MM.1S (cell line): ENCODE results near the gene OGFOD1.

Source experiments
- DNase-seq: peaks from one replicate; pipeline ENCODE4 v3.0.0-alpha.2; 2015
- H2AFZ ChIP-seq: fragments of 300-600 bp; sonication (generic); 2 replicates; pipeline ENCODE4 v1.6.0; 2016; ENCODE audit warnings: antibody characterized with exemption, low read length
- H3F3A ChIP-seq: fragments of 300-600 bp; sonication (generic); 2 replicates; pipeline ENCODE4 v1.6.1; 2016; ENCODE audit warnings: mild to moderate bottlenecking, antibody characterized with exemption, low read length, moderate library complexity, mixed read lengths; ENCODE audit not compliant: insufficient read depth
- H3K27ac ChIP-seq: fragments of 300-600 bp; sonication (generic); 2 replicates; pipeline ENCODE4 v1.5.1; 2016; ENCODE audit warnings: mild to moderate bottlenecking, low read length
- H3K27me3 ChIP-seq: fragments of 300-600 bp; sonication (generic); replicated peaks from 2 replicates; pipeline ENCODE4 v1.6.0; 2016; ENCODE audit warnings: low read length; ENCODE audit not compliant: insufficient read depth
- H3K36me3 ChIP-seq: fragments of 300-600 bp; sonication (generic); replicated peaks from 2 replicates; pipeline ENCODE4 v1.6.1; 2016; ENCODE audit warnings: mild to moderate bottlenecking, low read length, mixed read lengths; ENCODE audit not compliant: insufficient read depth
- H3K4me1 ChIP-seq: fragments of 300-600 bp; sonication (generic); 2 replicates; pipeline ENCODE4 v1.6.1; 2016; ENCODE audit warnings: low read length, mixed read lengths
- H3K4me2 ChIP-seq: fragments of 300-600 bp; sonication (generic); 2 replicates; pipeline ENCODE4 v1.6.0; 2016; ENCODE audit warnings: low read depth, low read length
- H3K4me3 ChIP-seq: fragments of 300-600 bp; sonication (generic); 2 replicates; pipeline ENCODE4 v1.5.1; 2016; ENCODE audit warnings: low read length, mixed read lengths
- H3K79me2 ChIP-seq: fragments of 300-600 bp; sonication (generic); 2 replicates; pipeline ENCODE4 v1.6.1; 2016; ENCODE audit warnings: mixed run types, low read length, mixed read lengths
- H3K9ac ChIP-seq: fragments of 300-600 bp; sonication (generic); 2 replicates; pipeline ENCODE4 v1.6.1; 2016; ENCODE audit warnings: low read length, mixed read lengths
- H3K9me2 ChIP-seq: fragments of 300-600 bp; sonication (generic); replicated peaks from 2 replicates; pipeline ENCODE4 v1.6.1; 2016; ENCODE audit warnings: mild to moderate bottlenecking, low read length, mixed read lengths; ENCODE audit not compliant: insufficient read depth
- H3K9me3 ChIP-seq: fragments of 300-600 bp; sonication (generic); replicated peaks from 2 replicates; pipeline ENCODE4 v1.6.1; 2016; ENCODE audit warnings: mild to moderate bottlenecking, low read length, mixed read lengths; ENCODE audit not compliant: insufficient read depth
- H4K20me1 ChIP-seq: fragments of 300-600 bp; sonication (generic); 2 replicates; pipeline ENCODE4 v1.6.1; 2016; ENCODE audit warnings: mild to moderate bottlenecking, low read length, moderate library complexity, mixed read lengths; ENCODE audit not compliant: insufficient read depth
- CTCF ChIP-seq: fragments of 300-600 bp; sonication (generic); IDR thresholded peaks from 2 replicates; pipeline ENCODE4 v1.5.1; 2016; ENCODE audit warnings: antibody characterized with exemption, low read length, mixed read lengths
- EZH2 ChIP-seq: fragments of 300-600 bp; sonication (generic); optimal IDR thresholded peaks from 2 replicates; pipeline ENCODE3; 2017; ENCODE audit warnings: low read depth, mild to moderate bottlenecking, antibody characterized with exemption, low read length, mixed read lengths
- EZH2phosphoT487 ChIP-seq: fragments of 300-600 bp; sonication (generic); IDR thresholded peaks from 2 replicates; pipeline ENCODE4 v1.6.1; 2018; ENCODE audit warnings: antibody characterized with exemption, low read length

The OGFOD1 gene

GRCh38 chr16:56478281-56479049 is 27.1 kb downstream of the OGFOD1 start:
- H2AFZ ChIP-seq = no peak overlapping the region
- TF ChIP-seq EZH2 (no peak), EZH2phosphoT487 (no peak), CTCF (no peak)
- H4K20me1 ChIP-seq = no peaks in the 10 kb centered on the region
- H3K79me2 ChIP-seq = no peaks in the 10 kb centered on the region
- no peak overlapping the region for H3K4me2 ChIP-seq
- no peaks in the 10 kb centered on the region for H3K4me1 ChIP-seq
- H3K9me3 ChIP-seq = no peaks in the 10 kb centered on the region
- no peak overlapping the region for H3K9ac ChIP-seq
- DNase-seq = no peak
- H3K4me3 ChIP-seq = no peak overlapping the region
- no peaks in the 10 kb centered on the region for H3K27me3 ChIP-seq
- no peak overlapping the region for H3K27ac ChIP-seq
- peaks cover 5% of the 10 kb centered on the region for H3K36me3 ChIP-seq
- H3K9me2 ChIP-seq = no peaks in the 10 kb centered on the region
- no peaks in the 10 kb centered on the region for H3F3A ChIP-seq

GRCh38 chr16:56479469-56479868 is 28.1 kb downstream of the OGFOD1 start:
- peaks cover 5% of the 10 kb centered on the region for H3K36me3 ChIP-seq
- H3K27me3 ChIP-seq = no peaks in the 10 kb centered on the region
- H3K9ac ChIP-seq = no peak overlapping the region
- no peak overlapping the region for H3K4me2 ChIP-seq
- no peaks in the 10 kb centered on the region for H3K9me2 ChIP-seq
- H4K20me1 ChIP-seq = no peaks in the 10 kb centered on the region
- no peaks in the 10 kb centered on the region for H3K4me1 ChIP-seq
- no peak overlapping the region for H3K4me3 ChIP-seq
- no peaks in the 10 kb centered on the region for H3K9me3 ChIP-seq
- TF ChIP-seq CTCF = no peak
- TF ChIP-seq EZH2 = no peak
- H3K27ac ChIP-seq = no peak overlapping the region
- H3F3A ChIP-seq = no peaks in the 10 kb centered on the region
- no peak for DNase-seq
- H3K79me2 ChIP-seq = no peaks in the 10 kb centered on the region
- no peak overlapping the region for H2AFZ ChIP-seq

GRCh38 chr16:56480776-56481467 is 29.6 kb downstream of the OGFOD1 start:
- Histone ChIP-seq H3K27ac (no peak overlapping the region), H3K36me3 (no peaks in the 10 kb centered on the region)
- DNase-seq = no peak

More at GRCh38 chr16:56480776-56481467, 29.6 kb downstream of the OGFOD1 start:
- no peak overlapping the region for H3K4me2 ChIP-seq
- H3K4me3 ChIP-seq = no peak overlapping the region
- no peak overlapping the region for H3K9ac ChIP-seq
- no peaks in the 10 kb centered on the region for H3K9me3 ChIP-seq
- H3K27me3 ChIP-seq = no peaks in the 10 kb centered on the region
- TF ChIP-seq CTCF (no peak), EZH2phosphoT487 (no peak), EZH2 (no peak)
- H3F3A ChIP-seq = no peaks in the 10 kb centered on the region
- H3K79me2 ChIP-seq = no peaks in the 10 kb centered on the region
- no peak overlapping the region for H2AFZ ChIP-seq
- H3K9me2 ChIP-seq = no peaks in the 10 kb centered on the region
- H3K4me1 ChIP-seq = no peaks in the 10 kb centered on the region
- H4K20me1 ChIP-seq = no peaks in the 10 kb centered on the region
